Tibial nerve (tissue), 4 donors: ENCODE measurements around the gene PTDSS2. TPM values are rescaled to one million over a fixed set of nuclear protein-coding genes. Genes with fewer than 3 reads are reported as not detected.
"Not testable (repeated sequence)": the region's sequence is repeated elsewhere in the genome, so short reads cannot be mapped to it uniquely, and the experiment has no call there.

Source experiments
- DNase-seq, 2 donors: peaks; one replicate each; pipeline ENCODE4 v3.0.0-alpha.2; 2019; ENCODE audit warnings: low spot score in 2 of 2
- H3K27ac ChIP-seq, 4 donors: fragments of 200-600 bp; sonication (generic) in 3 of 4; one replicate each; pipeline ENCODE4 v1.5.1; 2017 to 2019; ENCODE audit warnings: mild to moderate bottlenecking in 1 of 4
- H3K27me3 ChIP-seq, 2 donors: fragments of 200-600 bp; sonication (generic) in 1 of 2; one replicate each; pipeline versions ENCODE4 v1.5.1 to v1.6.0; 2017 to 2019
- H3K36me3 ChIP-seq, 3 donors: fragments of 200-600 bp; sonication (generic); one replicate each; pipeline ENCODE4 v1.5.1; 2018 to 2019
- H3K4me1 ChIP-seq, 4 donors: fragments of 200-600 bp; sonication (generic) in 3 of 4; one replicate each; pipeline ENCODE4 v1.5.1; 2017 to 2019
- H3K4me3 ChIP-seq, 4 donors: fragments of 200-600 bp; sonication (generic) in 3 of 4; one replicate each; pipeline ENCODE4 v1.5.1; 2017 to 2019; ENCODE audit warnings: mild to moderate bottlenecking in 1 of 4, moderate library complexity in 1 of 4
- H3K9me3 ChIP-seq, 4 donors: fragments of 200-600 bp; sonication (generic) in 3 of 4; one replicate each; pipeline ENCODE4 v1.5.1; 2017 to 2019
- CTCF ChIP-seq, 5 experiments: fragments of 200-600 bp in 3 of 5; fragments of 450-650 bp in 2 of 5; sonication (generic) in 3 of 5; IDR thresholded peaks; one replicate each; pipeline ENCODE4 v1.5.1; 2016 to 2019; ENCODE audit warnings: antibody characterized with exemption in 5 of 5, mild to moderate bottlenecking in 3 of 5, moderate library complexity in 2 of 5
- EP300 ChIP-seq, 2 donors: sonication (generic); formaldehyde crosslinking; IDR thresholded peaks; one replicate each; pipeline ENCODE4 v1.6.1; 2017; ENCODE audit warnings: antibody characterized with exemption in 2 of 2, mild to moderate bottlenecking in 1 of 2
- POLR2A ChIP-seq, 2 donors: fragments of 450-650 bp; IDR thresholded peaks; one replicate each; pipeline ENCODE4 v1.6.1; 2017; ENCODE audit warnings: antibody characterized with exemption in 2 of 2, mild to moderate bottlenecking in 2 of 2, moderate library complexity in 2 of 2
- WGBS, 2 donors: methylation state at CpG; one replicate each; pipeline ENCODE4 v1.1.5; 2018; 5-methylcytosine and 5-hydroxymethylcytosine counted together
- total RNA-seq, 4 donors: library from RNA; depleted of rRNA; stranded (reverse); fragments of >200 nt; gene quantifications; one replicate each; pipeline ENCODE4 v1.1.0, GENCODE V29; 2016

Gene PTDSS2
- total RNA-seq, 4 donors from 2014 or later, result 54.2 to 100 (median 63.9) TPM

GRCh38 chr11:408154-409007 is 41.7 kb upstream of the PTDSS2 start:
- no peak for TF ChIP-seq POLR2A (IDR thresholded peaks at IDR 0.05)
- no peak for DNase-seq
- Histone ChIP-seq H3K27ac (no peak overlapping the region), H3K36me3 (no peaks in the 10 kb centered on the region), H3K27me3 (no peaks in the 10 kb centered on the region), H3K4me3 (no peak overlapping the region), H3K4me1 (peaks cover 0 to 29% (median 13%) of the 10 kb centered on the region in 4 donors), H3K9me3 (no peaks in the 10 kb centered on the region)
- WGBS, 2 donors, result 87 to 93% methylated on average over 6 to 15 of the region's 15 CpGs

- Histone ChIP-seq H3K4me1 (peaks cover 0 to 29% (median 13%) of the 10 kb centered on the region in 4 donors), H3K27ac (no peak overlapping the region), H3K9me3 (no peaks in the 10 kb centered on the region), H3K36me3 (no peaks in the 10 kb centered on the region), H3K4me3 (no peak overlapping the region), H3K27me3 (no peaks in the 10 kb centered on the region)
- whole genome bisulfite sequencing, 2 donors, result 93 to 100% methylated on average over 3 to 4 of the region's 7 CpGs
- DNase-seq, result no peak
- TF ChIP-seq POLR2A (IDR thresholded peaks at IDR 0.05) (no peak), CTCF (IDR thresholded peaks at IDR 0.05) (no peak), EP300 (IDR thresholded peaks at IDR 0.05) (no peak)
Observed at GRCh38 chr11:409008-409599, 41.0 kb upstream of the PTDSS2 start.

- 66 to 73% methylated on average over 13 to 18 of the region's 18 CpGs for WGBS, 2 donors
- H3K4me1 ChIP-seq, result peaks cover 0 to 27% (median 13%) of the 10 kb centered on the region in 4 donors
- no peaks in the 10 kb centered on the region for H3K36me3 ChIP-seq
- no peak for TF ChIP-seq EP300 (IDR thresholded peaks at IDR 0.05)
- TF ChIP-seq POLR2A (IDR thresholded peaks at IDR 0.05), result no peak
- no peak for TF ChIP-seq CTCF (IDR thresholded peaks at IDR 0.05)
- no peak overlapping the region for H3K4me3 ChIP-seq
- peaks cover 0 to under 1% of the 10 kb centered on the region in 2 donors for H3K27me3 ChIP-seq
- no peak for DNase-seq
- H3K27ac ChIP-seq, result no peak overlapping the region
- H3K9me3 ChIP-seq, result no peaks in the 10 kb centered on the region
Observed at GRCh38 chr11:409600-410483, 40.2 kb upstream of the PTDSS2 start.

GRCh38 chr11:410711-411110 is 39.4 kb upstream of the PTDSS2 start:
- not testable (repeated sequence) for H3K27ac ChIP-seq, H3K36me3 ChIP-seq, H3K9me3 ChIP-seq, DNase-seq, H3K4me3 ChIP-seq, H3K27me3 ChIP-seq
- no CpG with 5 or more reads among the region's 13 CpGs for WGBS, 2 donors
- H3K4me1 ChIP-seq, result peaks cover 0 to 23% (median 16%) of the 10 kb centered on the region in 4 donors

- WGBS, 2 donors, result no CpG with 5 or more reads among the region's 11 CpGs
- not testable (repeated sequence) for H3K4me3 ChIP-seq, H3K9me3 ChIP-seq, H3K36me3 ChIP-seq, H3K27ac ChIP-seq, DNase-seq
- Histone ChIP-seq H3K27me3 (peaks cover 0 to 17% of the 10 kb centered on the region in 2 donors), H3K4me1 (peaks cover 0 to 23% (median 8%) of the 10 kb centered on the region in 4 donors)
Observed at GRCh38 chr11:411520-411919, 38.6 kb upstream of the PTDSS2 start.

- no peak for DNase-seq
- H3K4me3 ChIP-seq, result no peak overlapping the region
- H3K9me3 ChIP-seq, result no peaks in the 10 kb centered on the region
- H3K36me3 ChIP-seq, result no peaks in the 10 kb centered on the region
- peaks cover 0 to 22% (median 6%) of the 10 kb centered on the region in 4 donors for H3K4me1 ChIP-seq
- no peak for TF ChIP-seq POLR2A (IDR thresholded peaks at IDR 0.05)
- no peak for TF ChIP-seq EP300 (IDR thresholded peaks at IDR 0.05)
- WGBS, 2 donors, result 74 to 89% methylated on average over 8 to 14 of the region's 15 CpGs
- H3K27ac ChIP-seq, result no peak overlapping the region
- H3K27me3 ChIP-seq, result peaks cover 0 to 26% of the 10 kb centered on the region in 2 donors
Observed at GRCh38 chr11:412641-413119, 37.4 kb upstream of the PTDSS2 start.
